Measurements from ENCODE around the gene FOXK2. TPM values are rescaled to one million over a fixed set of nuclear protein-coding genes. Genes with fewer than 3 reads are reported as not detected.
A peak's percentile ranks its signal among the peaks of the same experiment; 100 is the strongest.

The FOXK2 gene
- total RNA-seq (10 to 100 TPM; 26.8 to 42.6 TPM), polyA plus RNA-seq (ENCODE audit: insufficient read length in 2 of 2) (10 to 100 TPM; 50.3 to 57.1 TPM)
- long read RNA-seq, donor 1, full-length matches to known transcripts = 35 of 96 reads
- long read RNA-seq, donor 1, partial matches to known transcripts = 61 of 96 reads
- long read RNA-seq, donor 1, other reads (novel, unspliced or antisense) = 0 of 96 reads
- long read RNA-seq, donor 2, full-length matches to known transcripts = 15 of 32 reads
- long read RNA-seq, donor 2, partial matches to known transcripts = 17 of 32 reads
- long read RNA-seq, donor 2, other reads (novel, unspliced or antisense) = 0 of 32 reads
- long read RNA-seq, donor 3, full-length matches to known transcripts = 17 of 24 reads
- long read RNA-seq, donor 3, partial matches to known transcripts = 7 of 24 reads
- long read RNA-seq, donor 3, other reads (novel, unspliced or antisense) = 0 of 24 reads
- long read RNA-seq, donor 4, full-length matches to known transcripts = 10 of 10 reads
- long read RNA-seq, donor 4, partial matches to known transcripts = 0 of 10 reads
- long read RNA-seq, donor 4, other reads (novel, unspliced or antisense) = 0 of 10 reads

GRCh38 chr17:82518826-82519810 is at the start of gene FOXK2:
Gene FOXK2, plus strand, starts transcription at chr17:82519732. Its CDS starts 157 bp downstream, at chr17:82519889.
- Histone ChIP-seq H3K9me3 (ENCODE audit: control insufficient read depth, insufficient read depth, low read length) (no peaks in the 10 kb centered on the region), H3K27ac (ENCODE audit: low read depth, low read length) (peak within 1 kb of the TSS; percentile 84), H3K27me3 (ENCODE audit: control insufficient read depth, insufficient read depth, low read length) (no peaks in the 10 kb centered on the region), H3K4me1 (ENCODE audit: control insufficient read depth, insufficient read depth, low read length) (peaks cover 35% of the 10 kb centered on the region), H3K4me3 (ENCODE audit: low read depth, low read length) (peak within 1 kb of the TSS; percentile 55), H3K36me3 (ENCODE audit: control insufficient read depth, insufficient read depth, low read length) (no peaks in the 10 kb centered on the region)
- 2% methylated on average over 112 of the region's 114 CpGs for WGBS (ENCODE audit: insufficient coverage)
- peak; percentile 82 to 98 (median 90) for DNase-seq (ENCODE audit: low read depth in 4 of 6, low spot score in 6 of 6)

DNA sequence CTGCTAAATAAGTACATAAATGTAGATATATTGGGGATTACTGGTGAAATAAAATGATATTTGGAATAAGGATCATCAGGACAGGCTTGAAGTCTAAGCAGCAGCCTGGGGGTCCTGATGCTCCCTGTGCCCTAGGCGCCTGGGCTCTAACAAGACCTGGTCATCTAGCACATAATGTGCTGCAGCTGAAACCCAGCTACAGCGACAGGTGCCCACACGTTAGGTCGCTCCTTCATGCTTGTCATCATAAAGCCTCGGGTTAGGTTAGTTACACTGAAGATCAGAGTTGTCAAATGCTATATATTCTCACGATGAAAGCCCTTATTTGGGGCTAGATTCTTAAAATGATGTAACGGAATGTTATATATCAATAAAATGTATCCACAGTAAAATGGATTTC is 49.5 kb upstream of the FOXK2 start:
- WGBS (ENCODE audit: insufficient coverage) = 100% methylated on average over 3 of the region's 7 CpGs
- Histone ChIP-seq H3K9me3 (ENCODE audit: control insufficient read depth, insufficient read depth, low read length) (no peaks in the 10 kb centered on the region), H3K27ac (ENCODE audit: low read depth, low read length) (no peak overlapping the region), H3K36me3 (ENCODE audit: control insufficient read depth, insufficient read depth, low read length) (peaks cover 71% of the 10 kb centered on the region), H3K27me3 (ENCODE audit: control insufficient read depth, insufficient read depth, low read length) (no peaks in the 10 kb centered on the region), H3K4me3 (ENCODE audit: low read depth, low read length) (no peak overlapping the region), H3K4me1 (ENCODE audit: control insufficient read depth, insufficient read depth, low read length) (no peaks in the 10 kb centered on the region)
- no peak for DNase-seq (ENCODE audit: low read depth in 4 of 6, low spot score in 6 of 6)

DNA sequence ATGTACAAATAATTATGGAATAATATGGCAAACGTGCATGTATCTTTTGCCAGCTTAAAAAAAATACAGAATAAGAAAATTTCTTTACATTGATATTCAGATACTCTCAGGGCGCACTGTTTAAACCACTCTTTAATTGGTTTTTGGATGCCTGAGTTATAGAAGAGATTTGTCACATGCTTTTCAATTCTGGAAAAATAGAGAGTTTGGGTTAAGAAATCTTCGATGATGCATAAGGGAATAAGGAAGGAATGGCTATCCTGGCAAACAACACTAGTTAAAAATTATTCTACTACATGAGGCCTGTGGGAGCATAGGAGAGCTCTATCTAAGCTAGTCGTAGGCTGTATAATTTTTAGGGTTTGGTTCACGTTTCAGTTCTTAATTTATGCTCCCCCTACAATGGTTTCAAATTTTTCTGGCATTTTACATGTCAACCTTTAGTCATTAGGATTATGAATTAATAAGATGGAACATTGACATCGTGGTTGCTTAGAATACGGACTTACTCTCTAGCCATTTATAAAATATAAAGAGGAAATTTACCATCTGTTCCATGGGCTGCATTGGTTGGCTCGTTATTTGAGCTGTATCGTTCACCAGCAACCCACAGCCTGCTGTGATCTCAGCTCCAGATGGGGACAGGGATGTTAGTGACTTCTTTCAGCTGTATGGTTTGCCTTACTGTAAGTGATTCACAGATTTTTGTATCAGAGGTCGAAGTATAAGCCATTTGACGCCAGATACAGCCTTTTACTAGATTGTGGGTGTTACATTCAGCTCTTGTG is 45.1 kb upstream of the FOXK2 start:
- peak in 1 of 6 donors; percentile 86 for DNase-seq (ENCODE audit: low read depth in 4 of 6, low spot score in 6 of 6)
- Histone ChIP-seq H3K27ac (ENCODE audit: low read depth, low read length) (no peak overlapping the region), H3K4me1 (ENCODE audit: control insufficient read depth, insufficient read depth, low read length) (no peaks in the 10 kb centered on the region), H3K36me3 (ENCODE audit: control insufficient read depth, insufficient read depth, low read length) (peaks cover 75% of the 10 kb centered on the region), H3K4me3 (ENCODE audit: low read depth, low read length) (no peak overlapping the region), H3K9me3 (ENCODE audit: control insufficient read depth, insufficient read depth, low read length) (no peaks in the 10 kb centered on the region), H3K27me3 (ENCODE audit: control insufficient read depth, insufficient read depth, low read length) (no peaks in the 10 kb centered on the region)
- WGBS (ENCODE audit: insufficient coverage) = 94% methylated on average over 4 of the region's 11 CpGs

- Histone ChIP-seq H3K9me3 (ENCODE audit: control insufficient read depth, insufficient read depth, low read length) (no peaks in the 10 kb centered on the region), H3K27ac (ENCODE audit: low read depth, low read length) (no peak overlapping the region), H3K36me3 (ENCODE audit: control insufficient read depth, insufficient read depth, low read length) (peaks cover 76% of the 10 kb centered on the region), H3K4me3 (ENCODE audit: low read depth, low read length) (no peak overlapping the region), H3K4me1 (ENCODE audit: control insufficient read depth, insufficient read depth, low read length) (no peaks in the 10 kb centered on the region), H3K27me3 (ENCODE audit: control insufficient read depth, insufficient read depth, low read length) (no peaks in the 10 kb centered on the region)
- no peak for DNase-seq (ENCODE audit: low read depth in 4 of 6, low spot score in 6 of 6)
- 94% methylated on average over 6 of the region's 8 CpGs for WGBS (ENCODE audit: insufficient coverage)
Observed at GRCh38 chr17:82475458-82475857, 44.1 kb upstream of the FOXK2 start.

DNA sequence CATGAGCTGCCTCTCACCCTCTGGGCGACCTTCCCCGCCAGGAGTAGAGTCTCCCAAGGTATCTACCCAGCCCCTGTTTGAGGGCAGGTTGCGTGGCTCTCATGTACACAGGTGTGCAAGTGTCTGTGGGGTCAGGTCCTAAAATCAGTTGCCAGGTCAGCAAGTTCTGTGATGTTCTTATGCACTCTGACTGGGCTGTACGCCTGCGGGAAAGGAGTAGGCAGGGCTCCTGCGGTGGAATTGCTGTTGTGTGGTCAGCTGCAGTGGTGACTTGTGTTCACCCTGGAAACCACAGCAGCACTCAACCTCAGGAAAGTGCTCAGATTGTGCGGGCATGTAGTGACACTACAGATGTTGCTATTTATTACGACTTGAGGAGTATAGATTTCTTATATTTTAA is 41.6 kb upstream of the FOXK2 start:
- no peak overlapping the region for H3K4me3 ChIP-seq (ENCODE audit: low read depth, low read length)
- peaks cover 81% of the 10 kb centered on the region for H3K36me3 ChIP-seq (ENCODE audit: control insufficient read depth, insufficient read depth, low read length)
- H3K9me3 ChIP-seq (ENCODE audit: control insufficient read depth, insufficient read depth, low read length) = no peaks in the 10 kb centered on the region
- DNase-seq (ENCODE audit: low read depth in 4 of 6, low spot score in 6 of 6) = no peak
- H3K27me3 ChIP-seq (ENCODE audit: control insufficient read depth, insufficient read depth, low read length) = no peaks in the 10 kb centered on the region
- 90% methylated on average over 8 of the region's 8 CpGs for WGBS (ENCODE audit: insufficient coverage)
- no peaks in the 10 kb centered on the region for H3K4me1 ChIP-seq (ENCODE audit: control insufficient read depth, insufficient read depth, low read length)
- no peak overlapping the region for H3K27ac ChIP-seq (ENCODE audit: low read depth, low read length)

- H3K27me3 ChIP-seq (ENCODE audit: control insufficient read depth, insufficient read depth, low read length) = no peaks in the 10 kb centered on the region
- 97% methylated on average over 3 of the region's 5 CpGs for WGBS (ENCODE audit: insufficient coverage)
- H3K36me3 ChIP-seq (ENCODE audit: control insufficient read depth, insufficient read depth, low read length) = peaks cover 87% of the 10 kb centered on the region
- H3K27ac ChIP-seq (ENCODE audit: low read depth, low read length) = no peak overlapping the region
- no peak overlapping the region for H3K4me3 ChIP-seq (ENCODE audit: low read depth, low read length)
- no peaks in the 10 kb centered on the region for H3K4me1 ChIP-seq (ENCODE audit: control insufficient read depth, insufficient read depth, low read length)
- DNase-seq (ENCODE audit: low read depth in 4 of 6, low spot score in 6 of 6) = no peak
- no peaks in the 10 kb centered on the region for H3K9me3 ChIP-seq (ENCODE audit: control insufficient read depth, insufficient read depth, low read length)
Observed at GRCh38 chr17:82479602-82480001, 39.9 kb upstream of the FOXK2 start.

- Histone ChIP-seq H3K9me3 (ENCODE audit: control insufficient read depth, insufficient read depth, low read length) (no peaks in the 10 kb centered on the region), H3K27me3 (ENCODE audit: control insufficient read depth, insufficient read depth, low read length) (no peaks in the 10 kb centered on the region), H3K27ac (ENCODE audit: low read depth, low read length) (no peak overlapping the region), H3K36me3 (ENCODE audit: control insufficient read depth, insufficient read depth, low read length) (peaks cover 89% of the 10 kb centered on the region), H3K4me1 (ENCODE audit: control insufficient read depth, insufficient read depth, low read length) (no peaks in the 10 kb centered on the region), H3K4me3 (ENCODE audit: low read depth, low read length) (no peak overlapping the region)
- no peak for DNase-seq (ENCODE audit: low read depth in 4 of 6, low spot score in 6 of 6)
- 97% methylated on average over 5 of the region's 9 CpGs for WGBS (ENCODE audit: insufficient coverage)
Observed at GRCh38 chr17:82480318-82480717, 39.2 kb upstream of the FOXK2 start.

DNA sequence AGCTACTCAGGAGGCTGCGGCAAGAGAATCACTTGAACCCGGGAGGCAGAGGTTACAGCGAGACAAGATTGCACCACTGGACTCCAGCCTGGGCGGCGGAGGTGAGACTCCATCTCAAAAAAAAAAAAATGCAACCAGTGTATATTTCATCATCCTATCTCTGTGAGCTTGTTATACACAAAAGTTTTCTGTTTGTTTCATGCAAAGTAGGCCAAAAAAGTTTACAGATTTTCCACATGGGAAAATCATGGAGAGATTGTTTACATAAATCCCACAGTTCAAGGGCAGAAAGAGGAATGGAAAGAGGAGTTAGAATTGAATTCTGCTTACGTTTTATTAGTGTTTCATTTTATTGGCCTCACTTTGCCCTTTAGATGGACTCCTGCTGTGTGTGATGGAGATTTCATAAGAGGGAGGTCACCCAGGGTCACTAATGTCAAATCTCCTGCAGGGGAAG is 36.3 kb upstream of the FOXK2 start:
- no peaks in the 10 kb centered on the region for H3K27me3 ChIP-seq (ENCODE audit: control insufficient read depth, insufficient read depth, low read length)
- H3K4me3 ChIP-seq (ENCODE audit: low read depth, low read length) = no peak overlapping the region
- H3K27ac ChIP-seq (ENCODE audit: low read depth, low read length) = no peak overlapping the region
- H3K9me3 ChIP-seq (ENCODE audit: control insufficient read depth, insufficient read depth, low read length) = no peaks in the 10 kb centered on the region
- H3K36me3 ChIP-seq (ENCODE audit: control insufficient read depth, insufficient read depth, low read length) = peaks cover 95% of the 10 kb centered on the region
- WGBS (ENCODE audit: insufficient coverage) = 100% methylated on average over 2 of the region's 6 CpGs
- no peak for DNase-seq (ENCODE audit: low read depth in 4 of 6, low spot score in 6 of 6)
- H3K4me1 ChIP-seq (ENCODE audit: control insufficient read depth, insufficient read depth, low read length) = peaks cover 5% of the 10 kb centered on the region

DNA sequence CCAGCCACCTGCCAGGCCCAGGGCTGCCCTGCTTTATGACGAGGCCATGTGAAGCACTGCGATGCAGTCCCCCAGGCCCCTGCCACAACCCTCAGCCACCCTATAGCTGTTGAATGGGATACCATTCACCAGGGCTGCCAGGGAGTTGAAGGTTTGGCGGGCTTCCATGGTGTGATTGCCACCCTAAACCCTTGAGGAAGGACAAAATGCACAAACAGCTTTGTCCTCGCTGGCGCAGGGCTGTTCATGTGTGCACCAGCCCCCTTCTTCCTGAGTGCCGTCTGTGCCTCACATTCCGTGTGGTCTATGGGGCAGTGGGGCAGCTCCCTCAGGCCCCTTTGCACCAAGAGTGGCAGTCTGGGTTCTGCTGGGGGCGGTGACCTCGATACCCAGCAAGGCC is 35.7 kb upstream of the FOXK2 start:
- H3K27me3 ChIP-seq (ENCODE audit: control insufficient read depth, insufficient read depth, low read length) = no peaks in the 10 kb centered on the region
- peaks cover 11% of the 10 kb centered on the region for H3K4me1 ChIP-seq (ENCODE audit: control insufficient read depth, insufficient read depth, low read length)
- H3K4me3 ChIP-seq (ENCODE audit: low read depth, low read length) = no peak overlapping the region
- peaks cover 95% of the 10 kb centered on the region for H3K36me3 ChIP-seq (ENCODE audit: control insufficient read depth, insufficient read depth, low read length)
- DNase-seq (ENCODE audit: low read depth in 4 of 6, low spot score in 6 of 6) = no peak
- 94% methylated on average over 7 of the region's 9 CpGs for WGBS (ENCODE audit: insufficient coverage)
- no peak overlapping the region for H3K27ac ChIP-seq (ENCODE audit: low read depth, low read length)
- H3K9me3 ChIP-seq (ENCODE audit: control insufficient read depth, insufficient read depth, low read length) = no peaks in the 10 kb centered on the region
